Measurements from ENCODE around the gene VPS8.

VPS8 gene

DNA sequence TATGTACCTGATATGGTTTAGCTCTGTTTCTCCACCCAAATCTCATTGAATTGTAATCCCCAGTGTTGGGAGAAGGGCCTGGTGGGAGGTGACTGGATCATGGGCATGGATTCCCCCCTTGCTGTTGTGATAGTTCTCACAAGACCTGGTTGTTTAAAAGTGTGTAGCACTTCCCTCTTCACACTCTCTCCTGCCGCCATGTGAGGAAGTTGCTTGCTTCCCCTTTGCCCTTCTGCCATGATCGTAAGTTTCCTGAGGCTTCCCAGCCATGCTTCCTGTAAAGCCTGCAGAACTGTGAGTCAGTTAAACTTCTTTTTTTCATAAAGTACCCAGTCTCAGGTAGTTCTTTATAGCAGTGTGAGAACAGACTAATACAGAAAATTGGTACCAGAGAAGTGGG is 247.8 kb downstream of the VPS8 start:
- DNase-seq (ENCODE audit: low spot score): no peak

DNA sequence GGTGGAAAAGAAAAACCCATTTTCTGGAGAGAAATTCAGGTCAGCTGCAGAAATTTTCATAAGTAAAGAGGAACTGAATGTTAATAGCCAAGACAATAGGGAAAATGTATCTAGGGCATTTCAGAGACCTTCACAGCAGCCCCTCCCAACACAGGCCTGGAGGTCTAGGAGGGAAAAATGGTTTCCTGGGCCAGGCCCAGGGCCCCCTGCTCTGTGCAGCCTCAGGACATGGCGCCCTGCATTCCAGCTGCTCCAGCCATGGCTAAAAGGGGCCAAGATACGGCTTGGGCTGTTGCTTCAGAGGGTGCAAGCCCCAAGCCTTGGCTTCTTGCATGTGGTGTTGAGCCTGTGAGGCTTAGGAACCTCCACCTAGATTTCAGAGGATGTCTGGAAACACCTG is 248.7 kb downstream of the VPS8 start:
- DNase-seq (ENCODE audit: low spot score): no peak

DNA sequence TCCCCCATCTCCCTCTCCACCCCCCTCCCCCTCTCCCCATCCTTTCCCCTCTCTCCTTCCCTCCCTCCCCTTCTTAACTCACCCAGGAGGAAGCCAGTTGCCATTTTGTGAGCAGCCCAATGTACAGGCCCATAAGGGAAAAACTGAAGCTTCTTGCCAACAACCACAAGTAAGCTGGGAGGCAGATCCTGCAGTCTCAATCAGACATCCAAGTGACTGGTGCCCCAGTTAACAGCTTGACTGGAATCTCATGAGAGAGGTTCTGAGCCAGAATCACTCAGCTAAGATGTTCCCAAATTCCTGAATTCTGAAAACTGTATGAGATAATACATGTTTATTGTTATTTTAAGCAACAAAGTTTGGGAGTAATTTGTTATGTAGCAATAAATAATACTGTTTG is 250.2 kb downstream of the VPS8 start:
- DNase-seq (ENCODE audit: low spot score): no peak

DNA sequence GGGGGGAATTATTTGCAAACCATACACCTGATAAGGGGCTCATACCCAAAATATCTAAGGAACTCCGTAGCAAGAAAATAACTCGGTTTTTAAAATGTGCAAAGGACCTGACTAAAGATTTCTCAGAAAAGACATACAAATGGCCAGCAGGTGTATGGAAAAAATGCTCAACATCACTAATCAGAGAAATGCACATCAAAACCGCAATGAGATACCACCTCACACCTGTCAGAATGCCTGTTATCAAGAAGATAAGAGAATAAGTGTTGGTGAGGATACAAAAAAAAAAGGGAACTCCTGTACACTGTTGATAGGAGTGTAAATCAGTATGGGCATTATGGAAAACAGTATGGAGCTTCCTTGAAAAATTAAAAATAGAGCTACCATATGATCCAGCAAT is 251.5 kb downstream of the VPS8 start:
- DNase-seq (ENCODE audit: low spot score): no peak

DNA sequence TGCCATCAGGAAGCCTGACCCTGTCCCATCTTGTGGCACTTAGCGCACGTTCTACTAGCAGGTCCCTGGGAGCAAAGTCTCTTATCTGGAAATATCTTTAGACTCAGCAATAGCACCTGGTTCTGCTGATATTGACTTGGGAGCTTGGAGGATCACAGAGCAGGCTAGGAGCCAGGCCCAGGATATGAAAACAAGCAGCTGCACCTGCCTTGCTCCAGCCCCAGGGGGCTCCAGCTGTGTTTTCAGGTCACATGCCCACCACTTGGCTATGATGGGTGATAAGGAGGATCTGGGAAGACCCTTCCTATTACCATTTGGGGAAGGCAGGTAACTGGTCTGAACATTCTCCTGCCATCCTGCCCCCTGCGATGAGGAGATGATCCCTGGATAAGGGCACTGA is 253.1 kb downstream of the VPS8 start:
- DNase-seq (ENCODE audit: low spot score): no peak

DNA sequence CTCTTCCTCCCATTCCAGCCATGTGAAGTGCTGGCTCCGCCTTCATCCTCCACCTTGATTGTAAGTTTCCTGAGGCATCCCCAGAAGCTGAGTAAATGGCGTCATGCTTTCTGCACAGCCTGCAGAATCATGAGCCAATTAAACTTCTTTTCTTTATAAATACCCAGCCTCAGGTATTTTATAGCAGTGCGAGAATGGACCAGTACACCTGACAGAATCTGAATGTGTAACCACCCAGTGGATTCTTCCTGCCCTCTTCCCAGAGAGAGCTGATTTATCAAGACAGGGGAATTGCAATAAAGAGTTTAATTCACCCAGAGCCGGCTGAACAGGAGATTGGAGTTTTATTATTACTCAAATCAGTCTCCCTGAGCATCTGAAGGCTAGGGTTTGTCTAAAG is 254.3 kb downstream of the VPS8 start:
- no peak for DNase-seq (ENCODE audit: low spot score)

DNA sequence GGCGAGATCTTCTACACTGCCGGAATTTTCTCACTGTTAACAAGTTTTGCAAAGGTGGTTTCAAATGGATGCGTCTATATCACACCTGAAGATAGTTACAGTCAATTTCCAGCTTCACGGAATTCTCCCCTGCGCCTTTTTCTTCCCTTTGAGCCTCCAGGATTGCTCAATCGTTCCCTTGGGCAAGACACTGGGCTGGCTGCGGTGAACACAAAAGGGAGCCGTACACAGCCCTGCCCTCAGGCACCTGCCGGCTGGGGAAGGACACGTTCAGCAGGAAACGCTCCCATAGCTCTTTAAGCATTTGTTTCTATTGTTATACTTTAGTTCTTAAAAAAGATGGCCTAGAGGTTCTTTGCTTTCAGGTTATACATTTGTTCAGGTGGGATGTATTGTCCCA is 255.2 kb downstream of the VPS8 start:
- no peak for DNase-seq (ENCODE audit: low spot score)

DNA sequence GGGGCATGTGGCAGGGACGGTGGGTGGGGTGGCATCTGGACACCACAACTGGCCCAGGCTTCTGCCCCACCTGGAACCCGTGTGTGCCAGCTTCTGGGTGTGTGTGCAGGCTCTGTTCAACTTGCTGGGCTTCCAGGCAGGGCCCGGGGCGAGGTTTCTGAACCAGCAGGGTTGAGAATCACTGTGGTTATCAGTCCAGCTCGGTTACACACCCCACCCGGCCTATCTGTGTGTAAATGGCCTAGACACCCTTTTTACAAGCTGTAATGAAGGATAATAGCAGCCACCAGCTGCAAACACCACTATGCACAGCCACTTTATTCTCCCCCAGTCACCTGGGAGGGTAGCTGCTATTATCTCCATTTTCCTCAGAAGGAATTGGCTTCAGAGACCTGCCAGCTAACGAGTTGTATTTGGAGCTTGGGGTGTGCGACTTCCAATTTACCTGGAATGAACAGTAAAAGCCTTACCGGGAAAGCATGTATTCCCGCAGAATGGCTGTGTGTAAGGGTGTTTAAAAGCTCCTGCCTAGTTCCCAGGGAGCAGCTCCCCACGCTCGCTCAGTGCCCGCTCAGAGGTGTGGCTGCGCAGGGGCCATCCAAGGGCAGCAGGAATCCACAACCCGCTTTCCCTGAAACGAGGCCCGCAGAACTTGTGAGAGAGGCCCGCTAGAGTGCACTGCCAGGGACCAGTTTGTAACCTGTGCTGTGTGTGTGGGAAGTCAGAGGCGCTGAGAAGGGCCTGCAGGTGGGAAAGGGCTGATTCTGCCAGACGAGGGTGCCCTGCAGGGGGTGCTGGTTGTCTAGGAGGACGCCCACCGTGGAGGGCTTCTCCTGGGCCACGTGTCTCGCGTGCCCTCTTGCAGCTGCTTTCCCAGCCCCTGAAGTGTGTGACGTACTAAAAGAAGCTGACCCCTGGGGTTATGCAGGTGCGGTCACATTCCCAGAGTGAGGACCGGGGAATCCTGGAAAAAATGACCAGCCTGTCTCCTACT is 257.4 kb downstream of the VPS8 start:
- no peak for DNase-seq (ENCODE audit: low spot score)

DNA sequence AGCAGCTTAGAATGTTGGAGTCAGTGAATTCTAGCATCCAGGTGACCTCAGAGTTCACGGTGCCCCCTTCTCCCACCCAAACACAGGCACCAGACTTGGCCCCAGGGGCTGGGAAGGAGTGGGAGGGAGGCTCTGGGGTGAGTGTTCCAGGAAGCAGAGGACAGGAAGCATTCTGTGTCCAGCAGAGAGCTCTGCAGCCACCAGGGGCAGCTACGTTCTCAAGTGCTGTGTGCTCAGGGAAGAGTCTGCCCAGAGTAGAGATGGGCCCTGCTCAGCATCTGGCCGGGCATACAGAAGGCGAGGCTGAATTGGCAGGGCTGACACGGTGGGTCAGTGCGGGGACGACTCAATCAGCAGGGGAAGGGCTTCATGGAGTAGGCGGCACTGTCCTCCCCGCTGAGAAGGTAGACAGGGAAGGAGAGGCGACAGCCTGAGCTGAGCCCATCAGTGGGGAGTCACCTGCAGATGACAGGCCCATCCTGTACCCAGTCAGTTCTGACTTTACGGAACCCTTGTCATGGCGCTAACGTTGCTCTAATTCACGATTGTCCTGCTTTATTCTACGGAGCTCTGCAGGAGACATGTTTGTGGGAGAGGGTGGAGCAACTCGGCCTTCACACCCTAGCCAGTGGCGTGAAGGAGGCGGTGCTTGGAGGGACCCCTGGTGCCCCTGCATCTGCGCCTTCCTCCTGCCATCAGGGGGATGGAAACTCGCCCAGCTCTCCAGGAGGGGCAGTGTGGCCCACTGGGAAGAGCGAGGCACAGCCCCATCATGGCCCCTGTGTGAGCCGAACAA is 258.7 kb downstream of the VPS8 start:
- peak; percentile 53 for DNase-seq (ENCODE audit: low spot score)

DNA sequence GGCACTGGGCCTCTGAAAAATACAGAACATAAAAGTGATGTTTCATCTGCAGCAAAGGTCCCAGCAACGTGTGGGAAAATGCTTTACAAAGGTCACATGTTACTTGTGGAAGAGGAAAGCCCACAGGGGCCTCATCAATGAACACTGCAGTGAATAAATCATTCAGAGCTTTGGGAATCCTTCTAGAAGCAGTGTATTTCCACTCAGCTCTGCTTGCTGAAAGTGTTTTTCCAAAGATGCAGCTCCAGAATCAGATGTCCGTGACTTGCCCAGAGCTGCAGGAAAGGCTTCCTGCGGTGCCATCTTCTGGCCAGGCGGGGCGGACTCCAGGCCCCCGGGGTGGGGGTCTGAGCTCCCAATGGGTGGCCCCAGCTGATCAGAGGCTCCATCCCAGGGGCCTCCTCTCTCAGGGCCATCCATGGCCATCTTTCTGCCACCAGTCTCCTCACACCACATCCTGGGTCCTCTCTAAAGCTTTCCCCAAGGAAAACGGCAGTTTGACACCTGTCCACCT is 259.4 kb downstream of the VPS8 start:
- DNase-seq (ENCODE audit: low spot score): no peak

DNA sequence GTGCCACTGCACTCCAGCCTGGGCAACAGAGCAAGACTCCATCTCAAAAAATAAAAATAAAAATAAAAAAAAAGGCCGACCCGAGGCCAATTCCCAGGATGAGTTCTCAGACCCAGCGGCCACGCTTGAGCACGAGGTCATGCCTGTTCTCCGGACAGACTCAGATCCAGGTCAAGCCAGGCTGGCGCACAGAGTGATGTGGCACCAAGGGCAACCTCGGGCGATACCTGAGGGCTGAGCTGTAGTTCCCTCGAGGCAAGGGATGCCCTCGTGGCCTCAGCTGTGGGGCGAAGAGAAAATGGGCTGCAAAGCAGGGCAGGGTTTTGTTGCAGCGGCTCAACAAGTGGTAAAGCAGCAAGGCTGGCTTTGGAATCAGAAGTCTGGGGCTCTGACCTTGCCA is 263.6 kb downstream of the VPS8 start:
- DNase-seq (ENCODE audit: low spot score): no peak

DNA sequence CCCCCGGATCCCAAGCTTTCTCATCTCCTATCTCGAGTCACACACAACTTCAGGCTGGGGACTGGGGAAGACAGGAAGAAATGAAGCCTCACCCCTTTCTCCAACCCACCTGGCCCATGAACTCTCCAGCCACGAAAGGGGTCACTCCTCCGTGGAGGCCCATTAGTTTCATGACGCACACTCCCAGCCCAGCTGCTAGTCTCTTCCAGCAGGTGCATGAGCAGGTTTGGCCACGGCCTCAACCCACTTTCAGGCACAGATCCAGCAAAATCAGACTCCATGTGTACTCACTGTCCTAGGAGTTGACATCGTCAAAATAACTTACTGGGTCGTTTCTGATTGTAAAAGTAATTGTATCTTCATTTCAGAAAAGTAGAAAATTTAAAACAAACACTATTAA is 264.3 kb downstream of the VPS8 start:
- DNase-seq (ENCODE audit: low spot score): no peak

DNA sequence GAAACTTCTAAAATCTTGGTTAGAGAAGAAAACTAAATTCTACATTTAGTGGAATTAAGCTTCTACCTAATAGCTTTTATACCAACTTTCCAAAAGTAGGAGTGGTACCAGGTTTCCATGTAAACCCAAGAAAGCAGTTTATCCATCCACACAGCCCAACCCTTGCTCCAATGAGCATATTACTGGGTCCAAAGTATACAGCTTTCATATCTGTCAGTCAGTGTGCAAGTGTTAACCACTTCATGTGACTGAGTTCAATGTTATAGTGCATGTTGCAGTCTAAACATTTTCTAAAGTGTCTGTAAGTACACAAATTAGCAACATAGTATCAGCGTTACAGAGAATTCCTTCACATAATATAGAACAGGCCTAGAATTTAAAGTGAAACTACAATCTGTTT is 267.7 kb downstream of the VPS8 start:
- no peak for DNase-seq (ENCODE audit: low spot score)

DNA sequence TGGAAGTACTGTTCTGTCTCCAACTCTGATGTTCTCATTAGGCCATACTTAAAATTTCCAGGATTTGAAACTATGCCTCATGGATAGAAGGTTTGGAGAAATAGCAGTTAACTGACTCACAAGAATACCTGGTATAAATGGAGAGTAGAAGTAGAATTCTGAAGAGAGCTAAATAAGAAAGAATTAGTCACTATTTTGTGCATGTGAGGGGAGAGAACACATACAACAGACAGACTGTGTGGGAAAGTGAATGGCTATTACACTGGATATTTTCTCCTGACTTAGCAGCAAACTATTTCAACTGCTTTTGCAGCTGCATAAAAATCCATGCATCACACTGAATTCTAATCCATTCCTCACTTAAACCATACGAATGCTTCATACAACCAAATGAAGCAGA is 269.6 kb downstream of the VPS8 start:
- DNase-seq (ENCODE audit: low spot score): no peak

DNA sequence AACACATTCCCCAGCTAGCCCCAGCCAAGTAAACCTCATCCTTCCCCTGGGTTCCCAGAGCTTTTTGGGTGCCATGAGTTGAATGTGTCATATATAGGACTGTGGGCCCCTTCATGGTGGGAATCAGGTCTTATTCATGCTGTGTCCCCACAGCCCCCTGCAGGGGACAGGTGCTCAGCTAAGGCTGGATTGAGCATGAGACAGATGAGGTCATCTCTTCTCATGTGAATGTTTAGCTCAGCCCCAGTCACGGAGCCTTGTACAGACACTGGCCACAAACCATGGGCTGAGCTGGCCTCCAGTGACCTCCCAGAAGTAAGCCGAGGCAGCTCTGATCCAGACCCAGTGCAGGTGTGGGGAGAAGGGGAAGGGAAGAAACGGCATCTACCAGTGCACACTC is 270.2 kb downstream of the VPS8 start:
- no peak for DNase-seq (ENCODE audit: low spot score)

DNA sequence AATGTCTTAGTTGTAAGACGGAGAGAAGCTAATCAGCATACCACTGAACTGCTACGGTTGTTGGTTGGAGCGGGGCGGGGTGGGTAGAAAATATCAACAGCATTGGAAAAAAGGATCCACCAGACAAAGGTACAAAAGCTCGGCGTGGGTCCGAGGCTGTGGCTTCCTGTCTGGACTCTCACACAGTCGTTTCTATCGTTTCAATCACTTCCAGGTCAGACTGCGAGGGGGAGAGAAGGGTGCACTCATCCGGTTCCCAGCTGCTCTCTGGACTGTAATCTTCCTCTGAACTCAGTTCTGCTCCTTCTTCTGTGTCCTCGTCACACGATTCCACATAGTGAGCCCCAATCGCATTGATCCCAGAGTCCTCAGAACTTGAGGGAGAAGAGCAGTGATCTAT is 270.9 kb downstream of the VPS8 start:
- DNase-seq (ENCODE audit: low spot score): no peak

DNA sequence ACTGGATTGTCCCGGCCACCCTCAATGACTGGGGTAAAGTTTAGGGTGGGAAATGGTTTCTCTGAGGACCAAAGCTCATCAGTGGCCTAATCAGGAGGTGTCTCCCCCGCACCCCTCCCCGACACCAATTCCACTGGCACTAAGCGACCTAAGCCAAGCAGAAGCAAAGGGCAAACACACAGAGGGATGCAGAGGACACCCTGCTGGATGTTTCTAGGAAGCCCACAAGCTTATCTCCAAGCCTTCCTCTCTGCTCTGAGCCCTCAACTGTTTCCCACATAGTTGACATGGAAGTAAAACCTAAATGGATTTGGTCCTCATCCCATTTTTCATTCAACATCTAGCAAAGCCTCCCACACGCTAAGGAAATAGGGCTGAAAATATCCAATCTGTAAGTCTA is 272.4 kb downstream of the VPS8 start:
- no peak for DNase-seq (ENCODE audit: low spot score)

DNA sequence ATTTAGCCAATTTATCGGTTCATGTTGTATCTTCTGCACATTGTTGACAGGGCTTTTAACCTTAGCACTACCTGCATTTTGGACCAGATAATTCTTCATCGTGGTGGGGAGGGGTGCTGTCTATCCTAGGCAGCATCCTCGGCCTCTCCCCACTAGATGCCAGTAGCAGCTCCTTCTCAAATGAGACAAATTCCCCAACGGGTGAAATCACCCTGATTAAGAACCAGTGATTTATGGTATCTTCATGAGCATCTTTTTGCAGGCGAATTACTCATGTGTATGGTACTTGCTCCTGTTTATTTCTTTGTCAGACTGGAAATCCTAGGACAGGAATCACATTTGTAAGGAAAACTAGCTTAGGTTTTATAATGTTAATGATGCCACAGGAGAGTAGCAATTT is 272.9 kb downstream of the VPS8 start:
- no peak for DNase-seq (ENCODE audit: low spot score)

DNA sequence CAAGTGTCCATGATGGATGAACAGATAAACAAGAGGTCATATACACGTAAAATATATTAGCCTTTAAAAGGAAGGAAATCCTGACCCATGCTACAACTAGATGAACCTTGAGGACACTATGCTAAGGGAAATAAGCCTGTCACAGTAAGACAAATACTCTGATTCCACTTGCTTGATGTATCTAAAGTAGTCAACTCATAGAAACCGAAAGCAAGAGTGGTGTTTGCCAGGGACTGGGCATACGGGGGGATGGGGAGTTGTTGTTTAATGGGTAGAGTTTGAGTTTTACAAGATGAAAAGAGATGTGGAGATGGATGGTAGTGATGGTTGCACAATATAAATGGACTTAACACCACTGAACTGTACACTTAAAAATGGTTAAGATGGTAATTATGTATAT is 275.5 kb downstream of the VPS8 start:
- DNase-seq (ENCODE audit: low spot score): no peak

DNA sequence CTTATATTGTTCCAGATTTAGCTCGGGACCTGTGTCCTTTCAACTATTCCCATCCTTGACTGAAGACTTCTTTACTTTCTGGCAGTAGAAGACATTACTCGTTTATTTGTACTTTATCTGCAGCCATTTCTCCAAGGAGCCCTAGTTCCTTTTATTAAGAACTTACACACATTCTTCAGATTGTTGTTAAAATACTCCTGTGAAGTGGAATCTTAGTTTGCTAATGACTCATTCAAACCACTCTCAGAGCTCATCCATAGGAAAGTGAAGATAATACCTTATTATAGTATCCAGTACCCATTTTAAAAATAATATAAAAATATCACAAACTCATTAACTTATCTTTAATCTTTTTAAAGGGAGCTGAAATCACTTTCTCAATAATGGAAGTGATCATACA is 277.4 kb downstream of the VPS8 start:
- no peak for DNase-seq (ENCODE audit: low spot score)

DNA sequence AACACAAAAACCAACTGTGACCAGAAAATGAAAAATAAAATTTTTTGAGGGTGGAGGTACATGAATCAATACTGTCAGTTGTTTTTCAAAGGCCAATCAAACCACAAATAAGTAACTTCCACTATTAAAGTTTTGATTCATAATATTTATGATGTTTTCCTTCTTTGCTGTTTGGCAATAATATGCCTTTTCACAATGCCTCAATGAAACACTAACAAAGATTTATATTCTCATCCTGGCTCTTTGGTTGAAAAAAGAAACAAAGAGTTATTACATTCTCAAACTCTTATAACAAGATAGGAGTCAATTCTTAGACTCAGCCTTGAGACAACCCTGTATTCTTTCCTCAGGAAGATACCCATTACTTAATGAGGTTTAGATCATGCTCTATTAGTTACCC is 277.8 kb downstream of the VPS8 start:
- DNase-seq (ENCODE audit: low spot score): no peak

DNA sequence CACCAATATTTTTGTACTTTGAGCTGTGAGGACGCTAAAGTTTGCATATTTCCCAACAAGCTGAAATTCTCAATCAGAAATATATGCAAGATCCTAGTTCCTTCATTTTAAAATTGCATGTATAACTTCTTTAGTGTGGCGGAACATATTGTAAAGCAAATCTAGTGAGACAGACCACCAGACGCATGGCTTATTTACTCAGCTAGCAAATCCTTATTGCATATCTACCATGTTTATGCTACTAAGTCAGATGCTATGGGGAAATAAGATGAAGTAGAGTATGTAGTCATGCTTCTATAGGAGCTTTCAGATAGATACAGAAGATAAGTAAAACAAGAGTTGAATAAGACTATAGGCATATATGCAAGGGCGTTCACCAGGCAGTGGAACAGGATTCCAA is 278.8 kb downstream of the VPS8 start:
- no peak for DNase-seq (ENCODE audit: low spot score)

DNA sequence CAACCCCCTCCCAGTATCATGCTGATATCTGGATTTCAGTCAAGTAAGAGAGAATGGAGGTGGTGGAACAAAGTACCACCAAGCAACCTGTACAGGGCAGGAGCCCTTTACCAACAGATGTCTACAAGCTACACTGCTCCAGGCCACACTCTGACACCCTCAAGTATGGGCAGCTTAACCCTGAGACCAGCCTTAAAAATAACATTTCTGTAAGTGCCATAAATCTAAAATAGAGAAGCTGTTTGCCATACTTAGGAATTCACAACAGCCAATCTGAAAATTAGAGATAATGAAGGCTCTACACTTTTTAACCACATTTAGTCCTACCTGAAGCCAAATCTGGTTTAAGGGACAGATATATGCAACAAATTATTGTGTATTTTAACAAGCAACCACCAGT is 281.1 kb downstream of the VPS8 start:
- no peak for DNase-seq (ENCODE audit: low spot score)
